ENCODE measurements around the gene SPATA4.

GRCh38 chr4:176193938-176194337 lies 1.4 kb downstream of the SPATA4 start:
- TF ChIP-seq SRF (IDR thresholded peaks at IDR 0.05; ENCODE audit: low read depth): no peak
- TF ChIP-seq CTCF (IDR thresholded peaks at IDR 0.05 in 2 of 3, conservative IDR thresholded peaks at IDR 0.05 in 1 of 3; ENCODE audit: borderline replicate concordance in 1 of 3, insufficient read depth in 1 of 3, low read depth in 2 of 3, low read length in 2 of 3): no peak

All from HCT116 (cell line).